A549 (cell line): ENCODE measurements around the gene CD1B. TPM values are rescaled to one million over a fixed set of nuclear protein-coding genes. Genes with fewer than 3 reads are reported as not detected.

Experiments
- ATAC-seq, 2 experiments: fragments of 200-7000 bp in 1 of 2; fragments of >200 bp in 1 of 2; cut with Nextera tagmentation in 1 of 2; cut with Tn5 transposase in 1 of 2; 3 replicates each; pipeline versions ENCODE4 v1.8.0 to v1.9.1; 2018 to 2020; ENCODE audit warnings: mild to moderate bottlenecking in 1 of 2, moderate library complexity in 1 of 2
- CTCF ChIA-PET: fragments of 300-600 bp; sonication (Branson Sonifier 250); formaldehyde crosslinking; extraction: SDS; loops from one replicate; lab custom pipeline; 2021; ENCODE audit warnings: antibody characterized with exemption, inconsistent platforms; lab: Yijun Ruan, JAX
- POLR2A ChIA-PET: fragments of 350-600 bp; formaldehyde crosslinking; extraction: SDS; loops from one replicate; lab custom pipeline; 2021; ENCODE audit warnings: antibody characterized with exemption, inconsistent platforms; lab: Yijun Ruan, JAX
- DNase-seq, 2 experiments: peaks; one replicate each; pipeline versions ENCODE4 v3.0.0 to v3.0.0-alpha.2; 2011 to 2016; ENCODE audit warnings: low read depth in 1 of 2, low spot score in 1 of 2
- FAIRE-seq: peaks from 2 replicates; lab custom pipeline; 2011; peaks lifted over from hg19 to GRCh38; lab: Jason Lieb, UNC
- H3K27ac ChIP-seq, 2 experiments: fragments of >200 bp; sonication (Bioruptor Twin); formaldehyde crosslinking; 3 replicates each; pipeline ENCODE4 v1.5.1; 2016 to 2017
- H3K4me1 ChIP-seq: fragments of >200 bp; sonication (Bioruptor Twin); formaldehyde crosslinking; 3 replicates; pipeline ENCODE4 v1.6.1; 2016
- H3K4me2 ChIP-seq: fragments of >200 bp; sonication (Bioruptor Twin); formaldehyde crosslinking; 3 replicates; pipeline ENCODE4 v1.6.1; 2016
- H3K4me3 ChIP-seq: fragments of >200 bp; sonication (Bioruptor Twin); formaldehyde crosslinking; 3 replicates; pipeline ENCODE4 v1.5.1; 2016
- H3K9me3 ChIP-seq: fragments of >200 bp; sonication (Bioruptor Twin); formaldehyde crosslinking; 3 replicates; pipeline ENCODE4 v1.6.1; 2016
- BCL3 ChIP-seq: fragments of >200 bp; sonication (Bioruptor Twin); formaldehyde crosslinking; IDR thresholded peaks from 3 replicates; pipeline ENCODE4 v1.6.1; 2016
- CBX2 ChIP-seq: fragments of 200-600 bp; sonication (generic); IDR thresholded peaks from 2 replicates; pipeline ENCODE4 v1.6.1; 2016; ENCODE audit warnings: low read depth, mild to moderate bottlenecking, borderline replicate concordance
- E2F6 ChIP-seq: IDR thresholded peaks from 2 replicates; pipeline ENCODE4 v1.6.1; 2012; ENCODE audit warnings: low read depth, borderline replicate concordance
- ESRRA ChIP-seq: fragments of 150-350 bp; IDR thresholded peaks from 2 replicates; pipeline ENCODE4 v1.6.1; 2014; ENCODE audit warnings: mild to moderate bottlenecking, low read length, borderline replicate concordance
- HDAC2 ChIP-seq: fragments of 200-600 bp; sonication (generic); IDR thresholded peaks from 2 replicates; pipeline ENCODE4 v1.6.1; 2016
- HES2 ChIP-seq: fragments of >200 bp; sonication (Bioruptor Twin); formaldehyde crosslinking; IDR thresholded peaks from 2 replicates; pipeline ENCODE4 v1.6.1; 2016
- HEYL ChIP-seq: fragments of 250-450 bp; sonication (Bioruptor Pico); IDR thresholded peaks from 2 replicates; pipeline ENCODE4 v1.8.0; 2021; ENCODE audit warnings: mild to moderate bottlenecking, moderate library complexity
- HOXA7 ChIP-seq: fragments of 250-450 bp; sonication (Bioruptor Pico); IDR thresholded peaks from 2 replicates; pipeline ENCODE4 v1.5.0; 2020; ENCODE audit warnings: mild to moderate bottlenecking, moderate library complexity
- HOXB5 ChIP-seq: fragments of 250-450 bp; sonication (Bioruptor Pico); IDR thresholded peaks from 2 replicates; pipeline ENCODE4 v1.5.0; 2020; ENCODE audit warnings: mild to moderate bottlenecking, moderate library complexity
- KDM1A ChIP-seq: fragments of 200-600 bp; sonication (generic); IDR thresholded peaks from 2 replicates; pipeline ENCODE4 v1.6.1; 2016; ENCODE audit warnings: low read depth, mild to moderate bottlenecking
- KDM5A ChIP-seq: fragments of 200-600 bp; sonication (generic); IDR thresholded peaks from 2 replicates; pipeline ENCODE4 v1.6.1; 2016; ENCODE audit warnings: antibody characterized with exemption, mild to moderate bottlenecking
- MAFK ChIP-seq: fragments of 450-650 bp; IDR thresholded peaks from 2 replicates; pipeline ENCODE4 v1.6.1; 2014; ENCODE audit not compliant: partially characterized antibody
- MAX ChIP-seq: IDR thresholded peaks from 2 replicates; pipeline ENCODE4 v1.6.1; 2012
- MYC ChIP-seq: IDR thresholded peaks from 2 replicates; pipeline ENCODE4 v1.6.1; 2012; ENCODE audit warnings: mild to moderate bottlenecking, inconsistent platforms, low read length, improper control_type of control experiment, borderline replicate concordance
- NFE2L2 ChIP-seq: fragments of 150-350 bp; conservative IDR thresholded peaks from 2 replicates; pipeline ENCODE4 v1.6.1; 2014; ENCODE audit warnings: low read length
- NPAS2 ChIP-seq: fragments of 250-450 bp; sonication (Bioruptor Pico); IDR thresholded peaks from 2 replicates; pipeline ENCODE4 v1.8.0; 2022; ENCODE audit warnings: mild to moderate bottlenecking, moderate library complexity, borderline replicate concordance
- PHF8 ChIP-seq: fragments of 200-600 bp; sonication (generic); IDR thresholded peaks from 2 replicates; pipeline ENCODE4 v1.6.1; 2016; ENCODE audit warnings: low read depth, mild to moderate bottlenecking, antibody characterized with exemption, moderate library complexity, borderline replicate concordance
- RNF2 ChIP-seq: fragments of 200-600 bp; sonication (generic); IDR thresholded peaks from 2 replicates; pipeline ENCODE4 v1.6.1; 2016; ENCODE audit warnings: low read depth, mild to moderate bottlenecking, antibody characterized with exemption, moderate library complexity, borderline replicate concordance
- SMC3 ChIP-seq: fragments of >200 bp; sonication (Bioruptor Twin); formaldehyde crosslinking; IDR thresholded peaks from 3 replicates; pipeline ENCODE4 v1.6.1; 2018; ENCODE audit warnings: inconsistent platforms
- SREBF2 ChIP-seq: fragments of 450-650 bp; IDR thresholded peaks from 2 replicates; pipeline ENCODE4 v1.6.1; 2014; ENCODE audit warnings: mild to moderate bottlenecking, moderate library complexity
- TFCP2L1 ChIP-seq: fragments of 250-450 bp; sonication (Bioruptor Pico); IDR thresholded peaks from 2 replicates; pipeline ENCODE4 v1.5.0; 2021; ENCODE audit warnings: mild to moderate bottlenecking
- USF2 ChIP-seq: fragments of 450-650 bp; IDR thresholded peaks from 2 replicates; pipeline ENCODE4 v1.6.1; 2014; ENCODE audit warnings: antibody characterized with exemption
- ZFP36 ChIP-seq: fragments of 450-650 bp; IDR thresholded peaks from 2 replicates; pipeline ENCODE4 v1.6.1; 2014; ENCODE audit warnings: borderline replicate concordance; ENCODE audit not compliant: partially characterized antibody
- WGBS: methylation state at CpG from one replicate; pipeline ENCODE4 v1.1.6; 2017; ENCODE audit errors: missing lambda C conversion rate; 5-methylcytosine and 5-hydroxymethylcytosine counted together
- polyA plus RNA-seq, 4 experiments: library from polyadenylated mRNA; depleted of rRNA in 3 of 4; stranded (reverse); fragments of >200 nt; fragmentation: RNase III in 1 of 4; extraction: RNeasy Plus Mini Kit Qiagen cat#74134 plus additional on column Dnase treatment in 1 of 4; gene quantifications; 2 replicates in 3 of 4; 3 replicates in 1 of 4; pipeline ENCODE4 v1.2.3, GENCODE V29; 2011 to 2017
- TF ChIP-seq, protein P1 (sequence below): fragments of >200 bp; sonication (Bioruptor Twin); formaldehyde crosslinking; IDR thresholded peaks from 3 replicates; pipeline ENCODE4 v1.5.1; 2016

CD1B gene
- polyA plus RNA-seq, 2 of the 4 experiments (the other 2 are of a cell fraction): not detected

DNA sequence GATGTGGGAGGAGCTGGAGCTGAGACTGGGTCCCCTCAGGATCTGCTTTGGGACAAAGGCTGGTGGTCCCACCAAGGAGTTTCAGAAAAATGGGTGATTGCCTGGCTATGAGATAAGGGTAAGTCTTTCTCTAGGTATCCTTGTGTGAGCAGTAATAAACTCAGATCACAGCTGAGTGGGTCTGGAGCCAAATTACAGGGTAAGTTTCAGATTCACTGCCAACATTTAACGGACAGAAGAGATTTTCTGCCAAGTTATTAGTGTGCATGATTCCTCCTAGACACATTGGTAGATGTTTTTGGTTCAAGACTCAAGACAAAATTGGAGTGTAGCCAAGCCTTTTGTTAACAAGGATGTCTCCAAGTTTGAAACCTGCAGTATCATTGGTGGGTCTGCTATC is 7.5 kb downstream of the CD1B start:
- Histone ChIP-seq H3K9me3 (no peaks in the 10 kb centered on the region), H3K4me1 (no peaks in the 10 kb centered on the region), H3K4me3 (no peak overlapping the region), H3K4me2 (no peak overlapping the region), H3K27ac (no peak overlapping the region)
- TF ChIP-seq ESRRA: no peak
- TF ChIP-seq HDAC2: no peak
- no peak for TF ChIP-seq PHF8
- TF ChIP-seq KDM1A: no peak
- no peak for TF ChIP-seq CBX2
- no peak for TF ChIP-seq ZFP36
- TF ChIP-seq NFE2L2: no peak
- TF ChIP-seq MAFK: no peak
- no peak for TF ChIP-seq BCL3
- TF ChIP-seq RNF2: no peak
- ATAC-seq: no peak
- POLR2A ChIA-PET: no interaction called here
- FAIRE-seq: no peak
- CTCF ChIA-PET: no interaction called here
- whole genome bisulfite sequencing: 0% methylated on average over 1 of the region's 1 CpG
- no peak for DNase-seq

DNA sequence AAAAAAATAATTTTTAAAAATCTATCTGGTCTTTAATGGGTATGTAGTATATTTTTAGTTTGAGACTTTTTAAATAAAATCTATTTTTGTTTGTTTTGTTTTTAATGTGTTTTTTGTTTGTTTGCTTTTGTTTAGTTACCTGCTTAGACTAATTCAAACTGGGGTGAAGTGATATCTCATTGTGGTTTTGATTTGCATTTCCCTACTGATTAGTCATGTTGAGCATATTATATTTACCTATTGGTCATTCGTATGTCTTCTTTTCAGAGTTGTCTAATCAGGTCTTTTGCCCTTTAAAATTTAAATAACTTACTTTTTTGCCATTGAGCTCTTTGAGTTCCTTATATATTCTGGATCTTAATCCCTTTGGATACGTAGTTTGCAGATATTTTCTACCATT is 20.3 kb downstream of the CD1B start:
- H3K27ac ChIP-seq: no peak overlapping the region
- TF ChIP-seq MAX: no peak
- DNase-seq (no peak), FAIRE-seq (no peak), ATAC-seq (no peak)
- 1% methylated on average over 2 of the region's 2 CpGs for WGBS
- no peaks in the 10 kb centered on the region for H3K4me1 ChIP-seq
- H3K4me2 ChIP-seq: no peak overlapping the region
- POLR2A ChIA-PET: no interaction called here
- peaks cover 3% of the 10 kb centered on the region; the same call in 1 of the 3 replicates for H3K9me3 ChIP-seq
- no peak overlapping the region for H3K4me3 ChIP-seq
- CTCF ChIA-PET: no interaction called here

- Histone ChIP-seq H3K27ac (no peak overlapping the region), H3K4me1 (no peaks in the 10 kb centered on the region), H3K4me3 (no peak overlapping the region), H3K9me3 (peaks cover 3% of the 10 kb centered on the region; the same call in 1 of the 3 replicates), H3K4me2 (no peak overlapping the region)
- ATAC-seq (no peak), FAIRE-seq (no peak), DNase-seq (no peak)
- ChIA-PET POLR2A (no interaction called here), CTCF (no interaction called here)
- TF ChIP-seq TFCP2L1: no peak
- no peak for TF ChIP-seq HEYL (CRISPR knock-in tag)
- no peak for TF ChIP-seq NPAS2
- TF ChIP-seq, protein P1, sequence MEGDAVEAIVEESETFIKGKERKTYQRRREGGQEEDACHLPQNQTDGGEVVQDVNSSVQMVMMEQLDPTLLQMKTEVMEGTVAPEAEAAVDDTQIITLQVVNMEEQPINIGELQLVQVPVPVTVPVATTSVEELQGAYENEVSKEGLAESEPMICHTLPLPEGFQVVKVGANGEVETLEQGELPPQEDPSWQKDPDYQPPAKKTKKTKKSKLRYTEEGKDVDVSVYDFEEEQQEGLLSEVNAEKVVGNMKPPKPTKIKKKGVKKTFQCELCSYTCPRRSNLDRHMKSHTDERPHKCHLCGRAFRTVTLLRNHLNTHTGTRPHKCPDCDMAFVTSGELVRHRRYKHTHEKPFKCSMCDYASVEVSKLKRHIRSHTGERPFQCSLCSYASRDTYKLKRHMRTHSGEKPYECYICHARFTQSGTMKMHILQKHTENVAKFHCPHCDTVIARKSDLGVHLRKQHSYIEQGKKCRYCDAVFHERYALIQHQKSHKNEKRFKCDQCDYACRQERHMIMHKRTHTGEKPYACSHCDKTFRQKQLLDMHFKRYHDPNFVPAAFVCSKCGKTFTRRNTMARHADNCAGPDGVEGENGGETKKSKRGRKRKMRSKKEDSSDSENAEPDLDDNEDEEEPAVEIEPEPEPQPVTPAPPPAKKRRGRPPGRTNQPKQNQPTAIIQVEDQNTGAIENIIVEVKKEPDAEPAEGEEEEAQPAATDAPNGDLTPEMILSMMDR: no peak
- no peak for TF ChIP-seq SREBF2
- TF ChIP-seq HOXA7: no peak
- TF ChIP-seq USF2: no peak
- no peak for TF ChIP-seq BCL3
- TF ChIP-seq HOXB5: no peak
- TF ChIP-seq KDM1A: no peak
- TF ChIP-seq E2F6: no peak
- TF ChIP-seq KDM5A: no peak
- no peak for TF ChIP-seq SMC3
- TF ChIP-seq MYC: no peak
- no peak for TF ChIP-seq HES2
- WGBS: 0% methylated on average over 1 of the region's 1 CpG
Measured at GRCh38 chr1:158310623-158311022, 20.7 kb downstream of the CD1B start.
